SK-N-MC (cell line): ENCODE results near the gene SEPHS1.

Experiments
- DNase-seq: peaks from one replicate; pipeline ENCODE4 v3.0.0-alpha.2; 2011; ENCODE audit warnings: low read depth, low spot score
- H3K27ac ChIP-seq: fragments of 200-600 bp; sonication (generic); 2 replicates; pipeline ENCODE4 v1.5.1; 2016; ENCODE audit warnings: mixed run types
- H3K36me3 ChIP-seq: fragments of 200-600 bp; sonication (generic); 2 replicates; pipeline ENCODE4 v1.6.1; 2017; ENCODE audit warnings: antibody characterized with exemption, low read length, mixed read lengths; ENCODE audit not compliant: insufficient read depth
- H3K4me3 ChIP-seq: fragments of 200-600 bp; sonication (generic); 2 replicates; pipeline ENCODE4 v1.5.1; 2016
- H3K9ac ChIP-seq: fragments of 200-600 bp; sonication (generic); 2 replicates; pipeline ENCODE4 v1.8.0; 2017; ENCODE audit warnings: mixed run types, mixed read lengths; ENCODE audit not compliant: insufficient read length
- H3K9me3 ChIP-seq: fragments of 200-600 bp; sonication (generic); 2 replicates; pipeline ENCODE4 v1.6.1; 2017; ENCODE audit warnings: low read depth, mild to moderate bottlenecking, antibody characterized with exemption, low read length, moderate library complexity, mixed read lengths
- EZH2 ChIP-seq: fragments of 200-600 bp; sonication (generic); IDR thresholded peaks from one replicate; pipeline ENCODE4 v1.6.1; 2017; ENCODE audit warnings: antibody characterized with exemption
- FOXP2 ChIP-seq: optimal IDR thresholded peaks from 2 replicates; pipeline ENCODE3; 2011; ENCODE audit warnings: mild to moderate bottlenecking, moderate library complexity; ENCODE audit not compliant: insufficient read depth; ENCODE audit errors: extremely low read length, control extremely low read depth
- POLR2AphosphoS5 ChIP-seq: IDR thresholded peaks from 2 replicates; pipeline ENCODE4 v1.6.1; 2012; ENCODE audit warnings: mild to moderate bottlenecking, low read depth, low read length, borderline replicate concordance

SEPHS1 gene

DNA sequence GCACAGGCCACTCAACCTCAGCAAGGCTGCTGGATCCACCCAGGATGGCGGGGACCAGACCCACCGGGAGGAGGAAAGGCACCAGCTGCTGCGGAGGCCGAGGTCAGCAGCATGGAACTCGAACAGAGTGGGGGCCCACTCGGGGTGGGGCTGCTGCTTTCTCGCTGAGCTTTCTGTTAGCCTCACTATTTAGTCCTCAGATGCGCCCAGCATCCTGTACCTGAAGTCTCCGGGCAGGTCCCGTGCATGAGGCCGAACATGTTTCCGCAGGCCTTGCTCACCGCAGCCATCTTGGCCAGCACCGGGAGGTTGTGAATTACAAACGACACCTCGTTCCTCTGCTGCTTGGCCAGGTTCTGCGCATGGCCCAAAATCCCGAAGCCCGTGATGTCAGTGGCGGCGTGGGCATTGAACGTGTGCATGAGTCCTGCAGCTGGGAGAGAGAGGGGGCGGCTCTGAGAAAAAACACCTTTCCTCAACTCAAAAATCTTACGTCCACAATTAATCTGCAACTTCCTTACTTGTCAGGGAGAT, 25.4 kb downstream of the SEPHS1 start:
- DNase-seq, result no peak
- peaks cover 17% of the 10 kb centered on the region; the same call in 1 of the 2 replicates for H3K36me3 ChIP-seq
- no peak overlapping the region for H3K9ac ChIP-seq
- no peaks in the 10 kb centered on the region for H3K9me3 ChIP-seq
- H3K4me3 ChIP-seq, result no peak overlapping the region
- no peak overlapping the region for H3K27ac ChIP-seq
- TF ChIP-seq POLR2AphosphoS5 (no peak), EZH2 (no peak), FOXP2 (no peak)

DNA sequence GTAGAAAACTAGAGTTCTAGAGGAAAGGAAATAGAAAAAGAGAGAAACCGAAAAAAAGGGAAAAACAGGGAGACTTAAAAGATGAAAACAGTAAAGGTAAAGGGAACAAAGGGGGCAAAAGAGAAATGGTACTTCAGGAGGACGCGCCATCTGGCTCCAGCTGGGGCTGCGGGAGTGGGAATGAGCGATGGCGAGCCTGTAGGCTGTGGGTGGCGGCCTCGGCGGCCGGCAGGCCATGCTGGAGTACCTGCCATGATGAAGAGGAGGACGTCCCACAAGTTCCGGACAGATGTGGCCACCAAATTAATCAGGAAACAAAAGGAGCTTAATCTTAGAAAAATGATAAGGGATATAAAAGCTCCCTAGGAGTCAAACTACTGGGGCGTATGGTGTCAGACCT, 26.5 kb downstream of the SEPHS1 start:
- Histone ChIP-seq H3K36me3 (peaks cover 10% of the 10 kb centered on the region; the same call in 1 of the 2 replicates), H3K27ac (no peak overlapping the region), H3K9ac (no peak overlapping the region), H3K9me3 (no peaks in the 10 kb centered on the region), H3K4me3 (no peak overlapping the region)
- no peak for TF ChIP-seq FOXP2
- TF ChIP-seq POLR2AphosphoS5, result no peak
- no peak for TF ChIP-seq EZH2
- no peak for DNase-seq

DNA sequence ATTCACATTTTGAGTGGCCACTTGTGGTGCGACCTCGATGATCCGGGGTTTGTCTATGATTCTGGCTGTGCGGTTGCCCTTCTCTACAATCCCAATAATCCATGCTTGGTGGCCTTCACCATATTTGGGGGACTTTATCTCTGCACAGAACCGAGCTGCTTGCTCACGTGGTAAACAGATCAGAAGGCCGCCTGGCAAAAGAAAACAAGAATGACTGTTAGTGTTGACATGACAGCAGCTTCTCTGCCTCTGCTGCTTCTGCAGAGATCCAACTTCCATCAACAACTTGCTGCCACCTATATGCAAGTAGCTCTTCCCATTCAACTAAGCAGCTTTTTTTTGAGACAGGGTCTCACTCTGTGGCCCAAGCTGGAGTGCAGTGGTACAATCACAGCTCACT, 28.9 kb downstream of the SEPHS1 start:
- H3K27ac ChIP-seq, result no peak overlapping the region
- peaks cover 1% of the 10 kb centered on the region; the same call in 1 of the 2 replicates for H3K36me3 ChIP-seq
- H3K9me3 ChIP-seq, result no peaks in the 10 kb centered on the region
- no peak overlapping the region for H3K9ac ChIP-seq
- no peak for DNase-seq
- TF ChIP-seq POLR2AphosphoS5, result no peak
- TF ChIP-seq FOXP2, result no peak
- TF ChIP-seq EZH2, result no peak
- no peak overlapping the region for H3K4me3 ChIP-seq

DNA sequence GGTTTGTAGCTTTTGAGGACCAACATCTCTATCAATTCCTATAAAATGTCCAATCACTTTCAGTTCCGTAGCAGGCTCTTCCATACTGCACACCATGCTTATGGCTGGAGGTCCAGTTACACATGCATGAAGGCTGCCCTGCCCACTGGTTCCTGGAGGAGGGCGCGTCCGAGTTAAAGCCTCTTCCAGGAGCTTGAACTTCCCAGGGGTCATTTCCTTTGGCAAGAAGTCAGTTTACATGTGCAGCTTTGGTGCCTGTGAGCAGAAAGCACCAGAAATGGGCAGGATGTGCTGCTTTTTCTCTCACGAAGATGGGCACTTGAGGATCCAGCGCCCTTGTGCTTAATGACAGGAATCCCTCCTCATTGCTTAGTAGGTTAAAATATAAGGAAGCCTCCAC, 30.6 kb downstream of the SEPHS1 start:
- Histone ChIP-seq H3K4me3 (no peak overlapping the region), H3K9ac (no peak overlapping the region), H3K27ac (no peak overlapping the region), H3K9me3 (no peaks in the 10 kb centered on the region), H3K36me3 (no peaks in the 10 kb centered on the region; the same call in 1 of the 2 replicates)
- DNase-seq, result no peak
- TF ChIP-seq EZH2 (no peak), POLR2AphosphoS5 (no peak), FOXP2 (no peak)

DNA sequence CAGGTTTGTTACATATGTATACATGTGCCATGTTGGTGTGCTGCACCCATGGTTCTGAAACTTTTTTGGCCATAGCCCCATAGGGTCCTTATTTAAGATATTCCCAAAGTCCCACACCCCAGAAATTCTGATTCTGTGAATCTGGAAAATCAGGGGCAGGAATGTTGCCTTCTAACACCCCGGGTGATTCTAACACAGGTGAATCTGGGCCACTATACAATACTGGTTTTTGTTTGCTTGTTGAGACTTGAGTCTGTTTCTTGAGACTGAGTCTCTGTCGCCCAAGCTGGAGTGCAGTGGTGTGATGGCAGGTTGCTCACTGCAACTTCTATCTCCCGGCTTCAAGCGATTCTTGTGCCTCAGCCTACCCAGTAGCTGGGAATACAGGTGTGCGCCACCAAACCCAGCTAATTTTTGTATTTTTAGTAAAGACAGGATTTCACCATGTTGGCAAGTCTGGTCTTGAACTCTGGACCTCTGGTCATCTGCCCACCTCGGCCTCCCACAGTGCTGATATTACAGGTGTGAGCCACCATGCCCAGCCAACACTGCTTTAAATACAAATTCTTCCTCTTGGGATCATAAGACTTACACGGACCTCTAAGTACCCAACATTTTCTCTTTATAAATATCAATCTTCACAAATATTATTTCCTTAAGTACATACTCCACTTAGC, 31.3 kb downstream of the SEPHS1 start:
- no peak for TF ChIP-seq EZH2
- no peak for TF ChIP-seq POLR2AphosphoS5
- TF ChIP-seq FOXP2, result no peak
- Histone ChIP-seq H3K36me3 (no peaks in the 10 kb centered on the region; the same call in 1 of the 2 replicates), H3K4me3 (no peak overlapping the region), H3K9ac (no peak overlapping the region), H3K27ac (no peak overlapping the region), H3K9me3 (no peaks in the 10 kb centered on the region)
- DNase-seq, result no peak

DNA sequence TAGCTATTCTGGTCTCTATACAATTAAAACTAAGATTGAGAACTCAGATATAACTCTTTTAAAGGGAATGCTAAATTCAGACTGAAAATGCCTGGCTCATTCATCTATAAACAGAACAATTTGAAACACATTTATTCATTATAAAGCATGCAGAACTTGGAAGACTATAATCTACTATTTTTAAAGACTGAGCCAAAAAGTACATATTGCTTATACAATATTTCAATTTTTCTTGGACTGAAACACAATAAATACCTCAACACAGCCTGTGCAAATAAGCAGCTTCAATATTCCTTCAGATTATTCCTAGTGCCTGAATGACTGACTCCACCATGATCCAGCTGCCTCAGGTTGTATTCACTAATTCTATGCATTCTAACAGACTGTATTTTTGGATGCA, 32.7 kb downstream of the SEPHS1 start:
- Histone ChIP-seq H3K27ac (no peak overlapping the region), H3K9ac (no peak overlapping the region), H3K36me3 (no peaks in the 10 kb centered on the region; the same call in 1 of the 2 replicates), H3K4me3 (no peak overlapping the region), H3K9me3 (no peaks in the 10 kb centered on the region)
- no peak for DNase-seq
- no peak for TF ChIP-seq FOXP2

DNA sequence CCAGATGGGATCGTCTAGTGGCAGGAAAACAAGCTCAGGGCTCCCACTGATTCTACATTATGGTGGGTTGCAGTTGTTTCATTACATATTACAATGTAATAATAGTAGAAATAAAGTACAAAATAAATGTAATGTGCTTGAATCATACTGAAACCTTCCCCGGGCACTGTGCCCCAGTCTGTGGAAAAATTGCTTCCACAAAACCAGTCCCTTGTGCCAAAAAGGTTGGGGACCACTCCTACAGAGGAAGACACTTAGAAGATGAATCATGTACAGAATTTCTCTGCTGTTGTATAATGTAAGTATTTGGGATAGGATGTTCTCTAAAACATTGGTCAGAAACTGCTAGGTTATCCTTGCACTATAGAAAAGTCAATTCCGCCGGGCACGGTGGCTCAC, 36.9 kb downstream of the SEPHS1 start:
- Histone ChIP-seq H3K9me3 (no peaks in the 10 kb centered on the region), H3K4me3 (no peak overlapping the region), H3K27ac (no peak overlapping the region), H3K9ac (no peak overlapping the region), H3K36me3 (no peaks in the 10 kb centered on the region)
- no peak for TF ChIP-seq POLR2AphosphoS5
- TF ChIP-seq EZH2, result no peak
- no peak for TF ChIP-seq FOXP2
- DNase-seq, result no peak

DNA sequence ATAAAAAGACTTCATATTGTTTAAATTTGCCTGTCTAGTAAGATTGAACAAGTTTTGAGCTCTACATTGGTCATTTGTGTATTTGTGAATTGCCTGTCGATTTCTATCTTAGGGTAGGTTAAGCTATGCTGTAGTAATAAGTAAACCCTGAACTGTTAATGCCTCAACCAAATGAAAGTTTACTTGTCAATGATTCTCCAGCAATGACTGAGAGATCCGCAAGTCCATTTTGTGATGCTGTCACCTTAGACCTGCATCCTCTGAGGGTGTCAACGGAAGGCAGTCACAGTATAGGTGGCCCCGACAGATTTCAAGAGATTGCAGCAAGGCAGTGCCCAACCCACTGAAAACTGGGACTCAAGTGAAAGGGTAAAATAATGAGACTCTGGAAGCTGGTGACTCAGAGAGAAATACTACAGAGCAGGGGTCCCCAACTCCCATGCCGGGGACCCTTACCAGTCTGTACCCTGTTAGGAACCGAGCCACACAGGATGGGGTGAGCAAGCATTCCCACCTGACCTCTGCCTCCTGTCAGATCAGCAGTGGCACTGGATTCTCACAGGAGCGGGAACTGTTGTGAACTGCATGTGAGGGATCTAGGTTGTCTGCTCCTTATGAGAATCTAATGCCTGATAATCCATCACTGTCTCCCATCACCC, 37.4 kb downstream of the SEPHS1 start:
- no peak for DNase-seq
- no peaks in the 10 kb centered on the region for H3K9me3 ChIP-seq
- H3K36me3 ChIP-seq, result no peaks in the 10 kb centered on the region
- H3K9ac ChIP-seq, result no peak overlapping the region
- H3K4me3 ChIP-seq, result no peak overlapping the region
- TF ChIP-seq FOXP2, result no peak
- no peak for TF ChIP-seq EZH2
- no peak for TF ChIP-seq POLR2AphosphoS5
- H3K27ac ChIP-seq, result no peak overlapping the region
